Measurements from ENCODE around the gene TIMM23. TPM values are rescaled to one million over a fixed set of nuclear protein-coding genes. Genes with fewer than 3 reads are reported as not detected.

The TIMM23 gene
- total RNA-seq, 2 donors from 2014 or later: 18.7 to 34.9 TPM

- DNase-seq (no peak), ATAC-seq (no peak)
- H3K9me3 ChIP-seq: no peaks in the 10 kb centered on the region
- no peak overlapping the region for H3K27ac ChIP-seq
- peaks cover 36% of the 10 kb centered on the region for H3K4me1 ChIP-seq
- TF ChIP-seq POLR2A (IDR thresholded peaks at IDR 0.05) (no peak), CTCF (IDR thresholded peaks at IDR 0.05) (no peak)
- intact Hi-C loops (cut with DNase I): no loop called here
- H3K4me3 ChIP-seq: no peak overlapping the region
- 77 to 88% methylated on average over 5 of the region's 5 CpGs for WGBS, 2 donors
- no peaks in the 10 kb centered on the region for H3K27me3 ChIP-seq
- H3K36me3 ChIP-seq (replicated peaks in 1 of 2; ENCODE audit: insufficient read depth in 1 of 2, low read depth in 2 of 2): peaks cover 15 to 21% of the 10 kb centered on the region in 2 donors
These were observed 43.9 kb downstream of the TIMM23 start for GRCh38 chr10:46016190-46016589.

GRCh38 chr10:46016811-46017210 is 44.5 kb downstream of the TIMM23 start:
- Histone ChIP-seq H3K4me1 (peaks cover 41% of the 10 kb centered on the region), H3K27me3 (no peaks in the 10 kb centered on the region), H3K9me3 (no peaks in the 10 kb centered on the region), H3K27ac (no peak overlapping the region), H3K36me3 (replicated peaks in 1 of 2; ENCODE audit: insufficient read depth in 1 of 2, low read depth in 2 of 2) (peaks cover 12 to 21% of the 10 kb centered on the region in 2 donors), H3K4me3 (no peak overlapping the region)
- 72 to 95% methylated on average over 1 of the region's 1 CpG for WGBS, 2 donors
- no peak for ATAC-seq
- no peak for DNase-seq
- intact Hi-C loops (cut with DNase I): no loop called here
- TF ChIP-seq CTCF (IDR thresholded peaks at IDR 0.05): no peak
- TF ChIP-seq POLR2A (IDR thresholded peaks at IDR 0.05): no peak

- no peak for DNase-seq
- 70 to 71% methylated on average over 2 of the region's 2 CpGs for WGBS, 2 donors
- ATAC-seq: no peak
- intact Hi-C loops (cut with DNase I): no loop called here
- no peaks in the 10 kb centered on the region for H3K9me3 ChIP-seq
- H3K27ac ChIP-seq: peak overlapping the region in 1 of 4 donors; percentile 55
- H3K27me3 ChIP-seq: no peaks in the 10 kb centered on the region
- no peak for TF ChIP-seq CTCF (IDR thresholded peaks at IDR 0.05)
- no peak for TF ChIP-seq POLR2A (IDR thresholded peaks at IDR 0.05)
- peaks cover 10 to 14% of the 10 kb centered on the region in 2 donors for H3K36me3 ChIP-seq (replicated peaks in 1 of 2; ENCODE audit: insufficient read depth in 1 of 2, low read depth in 2 of 2)
- peaks cover 49% of the 10 kb centered on the region for H3K4me1 ChIP-seq
- no peak overlapping the region for H3K4me3 ChIP-seq
These were observed 45.4 kb downstream of the TIMM23 start for GRCh38 chr10:46017733-46018132.

- peak overlapping the region in 3 of 4 donors; percentile 23 to 55 (median 40) for H3K27ac ChIP-seq
- intact Hi-C loops (cut with DNase I): no loop called here
- no peaks in the 10 kb centered on the region for H3K9me3 ChIP-seq
- no peaks in the 10 kb centered on the region for H3K27me3 ChIP-seq
- peaks cover 3 to 8% of the 10 kb centered on the region in 2 donors for H3K36me3 ChIP-seq (replicated peaks in 1 of 2; ENCODE audit: insufficient read depth in 1 of 2, low read depth in 2 of 2)
- 36 to 37% methylated on average over 2 of the region's 2 CpGs for WGBS, 2 donors
- H3K4me3 ChIP-seq: no peak overlapping the region
- no peak for TF ChIP-seq POLR2A (IDR thresholded peaks at IDR 0.05)
- TF ChIP-seq CTCF (IDR thresholded peaks at IDR 0.05): no peak
- peaks cover 53% of the 10 kb centered on the region for H3K4me1 ChIP-seq
- no peak for ATAC-seq
- DNase-seq: no peak
These were observed 46.3 kb downstream of the TIMM23 start for GRCh38 chr10:46018453-46019176.

GRCh38 chr10:46019177-46019528 is 46.9 kb downstream of the TIMM23 start:
- H3K27me3 ChIP-seq: no peaks in the 10 kb centered on the region
- peak overlapping the region in 3 of 4 donors; percentile 23 to 55 (median 40) for H3K27ac ChIP-seq
- no peak overlapping the region for H3K4me3 ChIP-seq
- peaks cover 2 to 3% of the 10 kb centered on the region in 2 donors for H3K36me3 ChIP-seq (replicated peaks in 1 of 2; ENCODE audit: insufficient read depth in 1 of 2, low read depth in 2 of 2)
- intact Hi-C loops (cut with DNase I): no loop called here
- DNase-seq (peak; percentile 36 to 58 (median 48)), ATAC-seq (peak; percentile 47)
- 19 to 20% methylated on average over 3 of the region's 3 CpGs for WGBS, 2 donors
- peaks cover 58% of the 10 kb centered on the region for H3K4me1 ChIP-seq
- H3K9me3 ChIP-seq: no peaks in the 10 kb centered on the region
- TF ChIP-seq POLR2A (IDR thresholded peaks at IDR 0.05) (no peak), CTCF (IDR thresholded peaks at IDR 0.05) (no peak)

Data from body of pancreas (tissue), 4 donors.